GM19328 (cell line): ENCODE measurements around the gene PLVAP.

ENCODE experiments used
- ATAC-seq: cut with Tn5 transposase; IDR thresholded peaks from one replicate; pipeline ENCODE4 v1.9.1; 2021; ENCODE audit warnings: mild to moderate bottlenecking, moderate library complexity; ENCODE audit not compliant: unreplicated experiment

Gene PLVAP

GRCh38 chr19:17359905-17360800 is 17.0 kb downstream of the PLVAP start:
- ATAC-seq = no peak

- no peak for ATAC-seq
Measured at GRCh38 chr19:17358395-17358794, 18.7 kb downstream of the PLVAP start.

GRCh38 chr19:17357724-17358123 is 19.4 kb downstream of the PLVAP start:
- ATAC-seq = no peak

- ATAC-seq = no peak
Measured at GRCh38 chr19:17357078-17357666, 20.0 kb downstream of the PLVAP start.

- ATAC-seq = no peak
Measured at GRCh38 chr19:17353386-17353785, 23.8 kb downstream of the PLVAP start.

GRCh38 chr19:17352608-17353280 is 24.4 kb downstream of the PLVAP start:
- no peak for ATAC-seq

GRCh38 chr19:17351815-17352435 is 25.2 kb downstream of the PLVAP start:
- no peak for ATAC-seq

GRCh38 chr19:17348700-17349099 is 28.4 kb downstream of the PLVAP start:
- no peak for ATAC-seq

- ATAC-seq = no peak
Measured at GRCh38 chr19:17347877-17348276, 29.3 kb downstream of the PLVAP start.

GRCh38 chr19:17347361-17347760 is 29.8 kb downstream of the PLVAP start:
- no peak for ATAC-seq

GRCh38 chr19:17346109-17346671 is 31.0 kb downstream of the PLVAP start:
- ATAC-seq = no peak

- ATAC-seq = no peak
Measured at GRCh38 chr19:17341845-17342244, 35.3 kb downstream of the PLVAP start.

- no peak for ATAC-seq
Measured at GRCh38 chr19:17341386-17341785, 35.8 kb downstream of the PLVAP start.

GRCh38 chr19:17340871-17341357 is 36.2 kb downstream of the PLVAP start:
- ATAC-seq = no peak

- no peak for ATAC-seq
Measured at GRCh38 chr19:17340302-17340870, 36.8 kb downstream of the PLVAP start.

- ATAC-seq = no peak
Measured at GRCh38 chr19:17339088-17339741, 37.9 kb downstream of the PLVAP start.

GRCh38 chr19:17338433-17339078 is 38.6 kb downstream of the PLVAP start:
- ATAC-seq = no peak

GRCh38 chr19:17337675-17338432 is 39.3 kb downstream of the PLVAP start:
- no peak for ATAC-seq
